ENCODE results near the gene FER. TPM values are rescaled to one million over a fixed set of nuclear protein-coding genes. Genes with fewer than 3 reads are reported as not detected.

Gene FER
- total RNA-seq, 2 donors from 2014 or later = 17.6 to 19.0 TPM

- ATAC-seq = no peak
- intact Hi-C loops (cut with DNase I) = no loop called here
- DNase-seq = no peak
Measured at GRCh38 chr5:109242518-109242917, 494.8 kb downstream of the FER start.

- no peak for ATAC-seq
- intact Hi-C loops (cut with DNase I) = no loop called here
- no peak for DNase-seq
Measured at GRCh38 chr5:109246395-109246794, 498.7 kb downstream of the FER start.
